HG03064 (cell line): ENCODE results near the gene U2AF2.

ENCODE experiments used
- ATAC-seq: cut with Tn5 transposase; IDR thresholded peaks from one replicate; pipeline ENCODE4 v1.9.1; 2021; ENCODE audit warnings: low read depth; ENCODE audit not compliant: unreplicated experiment

The U2AF2 gene

DNA sequence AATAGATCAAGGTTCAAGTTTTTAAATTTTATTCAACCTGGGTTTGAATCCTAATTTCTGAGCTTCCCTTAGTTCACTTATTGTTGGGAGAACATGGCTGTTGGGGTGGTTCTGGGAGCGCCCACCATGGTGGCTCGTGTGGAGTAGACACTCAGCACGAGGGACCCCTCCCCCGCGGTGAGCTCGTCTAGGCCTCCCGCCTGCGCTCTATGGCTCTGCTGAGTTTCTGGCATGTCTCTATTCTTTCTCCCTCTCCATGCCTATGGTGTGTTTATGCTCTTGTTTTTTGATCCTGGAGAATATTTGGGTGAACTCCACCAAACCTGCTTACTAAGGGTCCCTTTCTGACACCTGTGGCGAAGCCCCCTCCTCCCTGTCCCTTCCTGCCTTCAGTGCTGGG, 18.6 kb downstream of the U2AF2 start:
- no peak for ATAC-seq

DNA sequence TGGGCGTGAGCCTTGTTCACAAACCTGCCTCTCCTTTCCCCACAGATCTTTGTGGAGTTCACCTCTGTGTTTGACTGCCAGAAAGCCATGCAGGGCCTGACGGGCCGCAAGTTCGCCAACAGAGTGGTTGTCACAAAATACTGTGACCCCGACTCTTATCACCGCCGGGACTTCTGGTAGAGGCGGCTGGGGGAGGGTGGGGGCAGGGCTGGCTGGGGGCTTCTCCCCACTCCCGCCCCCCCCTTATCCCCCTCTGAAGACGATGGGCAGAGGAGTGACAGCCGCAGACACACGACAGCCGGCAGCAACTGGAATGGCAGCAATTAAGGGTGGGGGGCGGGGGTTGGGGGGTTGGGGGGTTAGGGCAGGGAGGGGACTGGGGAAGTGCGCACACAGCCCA, 19.1 kb downstream of the U2AF2 start:
- no peak for ATAC-seq

DNA sequence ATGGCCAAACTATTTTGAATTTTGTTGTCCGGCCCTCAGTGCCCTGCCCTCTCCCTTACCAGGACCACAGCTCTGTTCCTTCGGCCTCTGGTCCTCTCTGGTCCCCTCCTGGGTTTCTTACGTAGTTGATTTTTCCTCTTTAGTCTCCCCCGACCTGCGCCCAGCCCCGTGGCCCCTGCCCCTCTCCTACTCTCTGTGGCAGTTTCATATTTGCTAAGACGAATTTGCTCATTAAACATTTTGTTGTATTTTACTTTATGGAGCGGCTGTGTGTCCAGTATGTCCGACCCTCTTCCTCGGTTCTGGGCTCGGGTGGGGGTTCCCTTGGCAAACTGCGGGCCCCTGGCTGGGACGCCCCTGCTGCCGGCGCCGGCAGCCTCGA, 19.6 kb downstream of the U2AF2 start:
- ATAC-seq = peak; percentile 3

DNA sequence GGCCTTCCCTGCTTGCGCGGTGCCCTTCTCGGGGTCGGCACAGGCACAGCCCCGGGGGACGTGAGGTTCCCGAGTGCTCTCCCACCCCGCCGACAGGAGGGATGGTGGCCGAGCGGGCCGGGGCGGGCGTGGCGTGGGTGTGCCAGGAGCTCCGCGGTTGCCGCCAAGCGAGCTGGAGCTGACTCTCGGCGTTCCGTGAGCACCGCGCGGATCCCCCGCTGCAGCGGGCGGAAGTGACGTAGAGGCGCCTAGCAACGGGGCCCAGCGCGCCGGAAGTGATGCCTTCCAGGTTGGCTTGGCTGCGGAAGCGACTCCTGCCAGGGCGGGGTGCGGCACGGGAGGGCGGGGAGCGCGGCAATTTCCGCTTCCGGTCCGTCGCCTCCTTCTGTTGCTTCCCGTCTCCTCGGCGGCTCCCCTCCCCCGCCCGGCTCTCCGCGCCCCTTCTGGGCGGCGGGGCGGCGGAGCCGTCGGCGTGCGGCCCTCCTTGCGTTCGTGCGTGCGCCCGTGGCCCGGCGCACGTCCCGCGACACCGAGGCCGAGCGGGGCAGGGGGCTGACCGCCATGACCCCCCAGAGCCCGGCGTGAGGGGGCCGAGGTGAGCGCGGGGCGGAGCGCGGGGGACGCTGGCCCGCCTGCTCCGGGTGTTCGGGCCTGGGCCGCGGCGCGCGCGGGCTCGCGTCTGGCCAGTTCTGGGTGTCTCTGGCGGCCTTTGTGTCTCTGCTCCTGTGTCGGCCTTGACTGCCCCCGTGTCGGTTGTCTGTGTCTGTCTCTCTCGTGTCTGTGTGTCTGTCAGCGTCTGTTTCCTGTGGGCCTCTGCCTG, 20.2 kb downstream of the U2AF2 start, which contains the start of gene EPN1:
Gene EPN1 (plus strand): TSS at position 386 of the 820 bp plus-strand sequence. CDS start 3,402 bp downstream, outside the sequence.
- peak; percentile 53 for ATAC-seq

DNA sequence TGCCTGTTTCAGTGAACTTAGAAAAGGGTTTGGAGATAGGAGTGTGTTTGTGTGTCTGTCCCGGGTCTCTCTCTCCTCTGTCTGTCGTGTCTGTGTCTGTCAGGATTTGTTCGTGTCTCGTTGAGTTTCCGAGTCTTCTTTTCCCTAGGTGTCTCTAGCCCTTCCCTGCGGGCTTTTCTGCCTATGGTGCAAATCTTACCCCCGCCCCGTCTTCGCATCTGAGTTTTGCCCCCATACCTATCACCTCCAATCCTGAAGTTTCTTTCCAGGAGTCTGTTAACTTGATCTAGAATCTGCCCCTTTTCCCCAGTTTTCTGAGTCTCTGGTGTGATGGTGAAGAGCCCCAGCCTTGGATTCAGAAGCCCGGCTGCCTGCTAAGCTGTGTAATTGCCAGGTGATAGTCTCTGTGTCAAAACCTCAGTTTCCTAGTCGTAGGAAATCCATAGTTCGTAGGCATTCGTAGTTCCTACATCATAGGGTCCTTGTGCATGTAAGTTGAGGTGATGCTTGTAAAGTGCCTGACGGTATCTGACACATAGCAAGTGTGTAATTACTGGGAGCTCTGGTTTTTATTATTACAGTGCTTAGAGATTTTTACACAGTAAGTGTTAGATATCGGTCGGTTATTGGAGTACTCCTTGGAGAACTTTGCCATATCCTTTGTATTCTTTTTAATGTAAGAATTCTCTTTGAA, 21.0 kb downstream of the U2AF2 start:
- ATAC-seq = no peak

DNA sequence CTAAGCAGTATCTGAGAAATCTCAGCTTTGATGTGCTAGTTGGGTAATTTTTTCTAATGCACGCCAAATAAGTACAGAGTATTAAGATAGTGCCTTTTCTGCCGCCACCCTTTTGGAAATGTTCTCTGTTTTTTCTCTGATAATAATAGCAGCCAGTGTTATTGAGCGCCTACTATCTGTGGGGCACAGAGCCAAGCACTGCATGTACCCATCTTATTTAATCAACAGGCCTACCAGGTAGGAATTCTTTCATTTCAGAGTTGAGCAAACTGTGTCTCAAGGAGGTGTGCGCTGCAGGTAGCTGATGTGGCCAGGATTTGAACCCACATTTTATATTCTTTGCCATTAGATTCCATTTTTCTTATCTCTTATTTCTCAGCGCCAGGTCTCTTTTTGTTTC, 21.5 kb downstream of the U2AF2 start:
- no peak for ATAC-seq

DNA sequence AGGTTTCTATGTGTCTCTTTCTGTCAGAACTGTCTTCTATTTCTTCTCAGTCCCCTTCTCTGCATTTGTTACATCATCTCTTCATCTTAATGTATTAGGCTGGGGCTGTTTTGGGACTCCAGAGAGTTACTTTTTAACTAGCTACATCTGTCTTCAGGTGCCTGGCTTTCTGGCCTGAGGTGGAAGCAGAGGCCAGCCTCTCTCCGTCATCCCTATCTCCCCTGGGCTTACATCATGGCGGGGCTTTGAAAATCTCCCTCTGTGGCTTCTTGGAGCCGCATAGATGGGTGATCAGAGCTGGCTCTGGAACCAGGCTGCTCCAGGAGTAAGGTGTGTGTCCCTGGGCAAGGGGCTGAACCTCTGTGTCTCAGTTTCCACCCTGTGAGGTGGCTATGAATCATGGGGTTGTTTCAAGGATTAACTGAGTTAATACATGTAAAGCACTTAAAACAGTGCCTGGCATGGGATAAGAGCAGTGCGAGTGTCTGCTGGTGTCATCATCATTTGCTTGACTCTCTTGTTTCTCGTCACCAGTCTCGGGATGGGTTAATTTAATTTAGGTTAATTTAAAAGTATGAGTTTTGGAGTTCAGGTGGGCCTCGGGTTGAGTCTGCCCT, 22.2 kb downstream of the U2AF2 start:
- ATAC-seq = no peak

DNA sequence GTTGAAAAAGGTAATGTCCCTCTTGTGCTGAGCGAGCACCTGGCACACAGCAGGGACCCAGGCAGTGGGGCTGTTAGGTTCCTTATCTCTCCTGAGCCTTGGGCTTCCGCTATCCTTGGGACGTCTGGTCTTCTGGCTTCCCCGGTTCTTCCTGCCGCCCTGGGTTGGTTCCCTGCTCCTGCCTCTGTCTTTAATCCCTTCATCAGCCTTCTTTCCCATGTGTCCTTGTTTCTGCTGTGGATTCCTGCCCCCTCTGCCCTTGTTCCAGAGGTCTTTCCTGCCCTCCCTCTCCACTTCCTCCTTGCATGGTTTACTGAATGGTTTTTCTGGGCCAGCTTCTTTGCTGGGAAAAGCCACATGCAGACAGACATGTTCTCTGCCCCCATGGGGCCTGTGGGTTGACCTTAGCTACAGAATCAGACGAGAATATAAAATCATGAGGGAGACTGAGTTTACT, 22.8 kb downstream of the U2AF2 start:
- ATAC-seq = no peak

DNA sequence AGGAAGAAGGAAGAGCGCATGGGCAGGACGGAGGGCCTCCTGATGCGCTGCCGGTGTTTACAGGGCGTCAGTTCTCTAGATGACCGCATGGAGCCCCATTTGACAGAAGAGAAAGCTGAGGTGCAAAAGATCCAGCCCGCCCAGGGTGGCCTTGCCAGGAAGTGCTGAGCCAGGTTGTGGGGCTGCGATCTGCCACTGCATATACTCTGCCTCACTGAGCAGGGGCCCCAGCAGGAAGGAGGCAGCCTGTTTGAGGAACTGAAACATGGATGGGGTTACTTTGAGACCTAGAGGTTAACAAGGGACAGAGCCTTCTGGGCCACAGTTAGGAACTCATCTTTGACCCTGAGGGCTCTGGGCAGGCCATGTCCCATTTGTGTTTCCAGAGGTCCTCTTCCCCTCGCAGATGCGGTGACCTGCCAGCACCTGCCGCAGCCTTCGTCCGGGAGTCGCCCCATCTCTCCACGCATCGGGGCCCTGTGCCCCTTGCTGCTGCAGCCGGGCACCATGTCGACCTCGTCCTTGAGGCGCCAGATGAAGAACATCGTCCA, 23.4 kb downstream of the U2AF2 start:
- ATAC-seq = peak; percentile 57

DNA sequence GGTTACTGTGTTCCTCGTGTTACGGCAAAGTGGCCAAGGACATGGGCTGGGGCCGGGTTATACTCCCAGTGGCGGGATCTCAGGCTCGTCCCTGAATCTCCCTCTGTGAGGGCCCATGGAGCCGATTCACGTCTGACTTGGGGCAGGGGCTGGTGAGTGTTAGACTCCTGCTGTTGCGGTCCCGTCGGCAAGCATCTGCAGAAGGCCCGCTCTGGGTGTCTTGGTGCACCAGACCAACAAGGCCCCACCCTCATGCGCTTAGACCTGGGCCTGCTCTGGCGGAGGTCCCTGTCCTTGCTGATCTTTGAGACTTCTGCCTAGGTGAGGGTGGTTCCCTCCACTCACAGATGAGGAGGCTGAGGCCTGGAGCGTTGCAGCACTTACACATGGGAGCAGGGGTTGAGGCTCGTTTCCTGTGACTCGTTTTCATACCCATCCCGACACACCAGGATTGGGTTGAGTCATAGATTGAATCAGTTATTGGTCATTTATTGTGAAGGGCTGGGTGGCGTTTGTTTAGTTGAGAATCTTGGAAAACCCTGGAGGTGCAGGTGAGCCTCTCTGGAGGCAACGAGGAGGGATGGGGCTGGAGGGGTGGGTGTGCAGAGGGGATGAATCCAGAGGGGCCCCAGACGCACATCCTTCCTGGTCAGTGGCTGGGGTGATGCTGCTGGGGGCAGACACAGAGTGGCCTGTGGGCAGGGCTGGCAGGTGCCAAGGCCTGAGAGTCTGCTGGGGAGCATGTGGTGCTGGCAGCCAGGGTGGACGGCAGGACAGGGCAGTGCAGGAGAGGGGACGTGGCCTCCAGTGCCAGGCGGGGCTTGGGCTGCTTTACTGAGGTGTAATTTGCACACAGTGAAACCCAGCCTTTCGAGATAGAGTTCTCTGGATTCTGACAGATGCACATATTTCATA, 24.8 kb downstream of the U2AF2 start:
- ATAC-seq = no peak

DNA sequence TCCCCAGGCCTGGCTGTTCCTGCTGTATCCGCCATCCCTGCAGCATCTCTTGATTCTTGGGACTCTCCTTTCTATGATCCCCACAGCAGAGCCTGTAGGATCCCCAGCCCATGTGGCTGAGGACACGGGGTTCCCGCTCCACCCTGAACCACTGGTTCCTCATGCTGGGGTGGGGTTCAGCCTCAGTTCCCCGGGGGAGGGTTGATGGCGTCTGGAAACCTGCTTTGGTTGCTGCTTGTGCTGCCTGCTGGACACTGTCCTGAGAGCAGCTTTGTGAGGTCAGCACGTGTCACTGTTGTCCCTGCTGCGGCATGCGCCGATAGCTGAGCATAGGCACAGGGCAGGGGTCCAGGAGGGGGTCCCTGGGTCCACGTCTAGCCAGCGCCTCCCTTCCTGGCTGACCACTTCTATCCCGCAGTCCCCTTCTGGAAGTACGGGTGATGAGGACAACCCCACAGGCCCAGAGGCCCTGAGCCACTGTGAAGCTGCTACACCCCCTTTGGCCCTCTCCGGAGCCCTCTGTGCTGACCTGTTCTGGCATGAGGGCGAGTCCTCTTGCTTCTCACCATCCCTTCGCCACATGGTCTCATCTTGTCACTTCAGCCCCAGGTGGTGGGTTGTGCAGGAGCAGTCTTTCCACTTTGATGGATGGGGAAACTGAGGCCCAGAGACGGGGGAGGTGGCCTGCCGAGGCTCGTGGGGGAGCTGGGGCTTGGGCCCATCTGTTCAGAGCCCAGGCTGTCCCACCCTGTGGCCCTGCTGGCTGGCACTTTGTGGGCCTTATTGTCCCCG, 25.7 kb downstream of the U2AF2 start:
- no peak for ATAC-seq

DNA sequence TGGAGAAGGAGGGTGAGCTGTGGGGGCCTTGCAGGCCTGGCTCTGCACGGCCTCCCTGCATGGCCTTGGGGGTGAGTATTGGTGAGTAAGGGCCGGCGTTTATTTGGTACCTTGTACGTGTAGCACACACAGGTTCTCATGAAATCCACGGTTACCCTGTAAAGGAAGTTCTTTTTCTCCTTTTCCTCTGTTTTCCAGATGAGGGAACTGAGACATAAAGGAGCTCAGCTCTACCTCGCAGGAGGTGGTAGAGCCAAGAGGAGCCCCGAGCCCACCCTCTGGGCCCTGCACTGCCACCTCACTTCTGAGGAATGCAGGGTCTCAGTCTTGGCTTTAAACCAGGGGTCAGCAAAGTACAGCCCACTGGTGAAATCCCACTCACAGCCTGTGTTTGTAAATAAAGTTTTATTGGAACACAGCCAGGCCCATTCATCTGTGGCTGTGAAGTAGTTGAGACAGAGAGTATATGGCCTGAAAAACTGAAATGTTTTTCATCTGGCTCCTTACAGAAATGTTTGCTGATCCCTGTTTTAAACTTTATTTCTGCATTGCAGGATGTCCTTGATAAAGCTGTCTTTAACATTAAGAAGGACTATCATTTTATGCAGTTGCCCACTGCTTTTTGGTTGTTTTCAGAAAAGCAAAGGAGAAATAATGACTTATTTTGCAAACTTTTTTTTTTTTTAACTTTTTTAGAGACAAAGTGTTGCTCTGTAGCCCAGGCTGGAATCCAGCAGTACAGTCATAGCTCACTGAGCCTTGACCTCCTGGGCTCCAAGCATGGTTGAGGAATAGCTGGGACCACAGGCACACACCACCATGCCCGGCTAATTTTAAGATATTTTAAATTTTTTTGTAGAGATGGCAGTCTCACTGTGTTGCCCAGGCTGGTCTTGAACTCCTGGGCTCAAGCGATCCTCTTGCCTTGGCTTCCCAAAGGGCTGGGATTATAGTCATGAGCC, 26.6 kb downstream of the U2AF2 start:
- no peak for ATAC-seq

DNA sequence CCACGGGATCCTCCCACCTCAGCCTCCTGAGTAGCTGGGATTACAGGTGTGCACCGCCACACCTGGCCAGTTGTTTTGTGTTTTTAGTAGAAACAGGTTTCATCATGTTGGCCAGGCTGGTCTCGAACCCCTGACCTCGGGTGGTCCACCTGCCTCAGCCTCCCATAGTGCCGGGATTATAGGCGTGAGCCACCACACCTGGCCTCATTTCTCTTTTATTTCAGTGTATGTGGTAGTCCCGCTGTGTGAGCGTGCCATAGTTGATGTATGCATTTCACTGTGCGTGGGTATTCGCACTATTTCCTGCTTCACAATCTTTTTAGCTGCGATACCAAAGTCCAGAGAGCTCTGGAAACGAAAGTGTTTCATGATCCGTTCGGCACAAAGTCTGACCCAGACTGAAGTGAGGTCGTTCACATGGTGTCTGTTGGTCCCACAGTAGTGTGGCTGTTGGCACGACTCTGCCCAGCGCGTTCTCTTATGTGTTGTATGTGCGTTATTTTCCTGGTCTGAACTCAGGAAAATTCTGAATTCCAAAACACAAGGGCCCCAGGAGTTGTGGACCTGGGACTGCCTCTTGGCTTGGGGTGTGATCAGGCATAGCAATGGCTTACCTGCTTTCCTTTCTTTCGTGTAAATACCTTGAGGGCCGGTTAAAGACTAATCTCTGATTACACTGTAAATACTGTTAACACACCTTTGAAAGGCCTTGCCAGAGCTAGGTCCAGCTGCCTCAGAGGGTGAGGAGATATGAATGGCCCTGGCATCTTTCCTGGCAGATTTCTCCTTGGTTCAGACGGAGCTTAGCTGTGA, 28.8 kb downstream of the U2AF2 start:
- no peak for ATAC-seq

DNA sequence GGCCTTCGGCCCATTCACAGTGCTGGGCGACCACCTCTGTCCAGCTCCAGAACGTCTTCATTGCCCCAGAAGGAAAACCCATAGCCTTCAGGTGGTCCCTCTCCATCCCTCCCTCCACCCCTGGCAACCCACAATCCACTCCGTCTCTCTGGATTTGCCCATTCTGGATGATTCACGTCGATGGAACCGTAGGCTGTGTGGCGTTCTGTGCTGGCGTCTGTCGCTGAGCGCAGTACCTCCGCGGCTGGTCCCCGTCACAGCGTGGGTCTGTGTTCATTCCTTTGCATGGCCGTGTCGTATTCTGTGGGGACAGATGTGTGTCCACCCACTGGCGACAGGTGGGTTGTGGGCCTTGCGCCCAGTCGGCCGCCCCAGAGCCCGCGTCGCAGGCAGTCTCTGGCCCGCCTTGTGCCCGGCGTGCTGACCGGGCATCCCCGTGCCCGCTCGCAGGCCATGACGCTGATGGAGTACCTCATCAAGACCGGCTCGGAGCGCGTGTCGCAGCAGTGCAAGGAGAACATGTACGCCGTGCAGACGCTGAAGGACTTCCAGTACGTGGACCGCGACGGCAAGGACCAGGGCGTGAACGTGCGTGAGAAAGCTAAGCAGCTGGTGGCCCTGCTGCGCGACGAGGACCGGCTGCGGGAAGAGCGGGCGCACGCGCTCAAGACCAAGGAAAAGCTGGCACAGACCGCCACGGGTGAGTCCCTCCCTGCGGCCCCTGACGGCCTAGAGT, 30.3 kb downstream of the U2AF2 start:
- ATAC-seq = no peak

DNA sequence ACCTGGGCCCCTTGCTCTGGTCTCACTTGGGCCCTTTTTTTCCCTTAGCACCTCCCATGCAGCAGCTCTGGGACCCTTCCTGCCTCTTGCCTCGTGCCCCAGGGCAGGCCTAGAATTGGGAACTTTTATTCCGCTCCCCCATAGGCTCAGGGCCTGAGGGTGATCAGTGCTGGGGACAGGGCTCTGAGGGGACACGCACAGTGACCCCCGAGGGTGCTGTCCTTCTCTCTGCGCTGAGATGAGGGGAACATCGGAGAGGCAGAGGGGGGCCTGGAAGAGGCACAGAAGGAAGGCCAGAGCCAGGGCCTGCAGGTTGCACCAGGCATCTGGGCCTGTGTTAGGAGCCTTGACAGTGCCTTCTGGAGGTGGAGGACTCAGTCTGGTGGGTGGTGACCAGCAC, 30.9 kb downstream of the U2AF2 start:
- no peak for ATAC-seq

DNA sequence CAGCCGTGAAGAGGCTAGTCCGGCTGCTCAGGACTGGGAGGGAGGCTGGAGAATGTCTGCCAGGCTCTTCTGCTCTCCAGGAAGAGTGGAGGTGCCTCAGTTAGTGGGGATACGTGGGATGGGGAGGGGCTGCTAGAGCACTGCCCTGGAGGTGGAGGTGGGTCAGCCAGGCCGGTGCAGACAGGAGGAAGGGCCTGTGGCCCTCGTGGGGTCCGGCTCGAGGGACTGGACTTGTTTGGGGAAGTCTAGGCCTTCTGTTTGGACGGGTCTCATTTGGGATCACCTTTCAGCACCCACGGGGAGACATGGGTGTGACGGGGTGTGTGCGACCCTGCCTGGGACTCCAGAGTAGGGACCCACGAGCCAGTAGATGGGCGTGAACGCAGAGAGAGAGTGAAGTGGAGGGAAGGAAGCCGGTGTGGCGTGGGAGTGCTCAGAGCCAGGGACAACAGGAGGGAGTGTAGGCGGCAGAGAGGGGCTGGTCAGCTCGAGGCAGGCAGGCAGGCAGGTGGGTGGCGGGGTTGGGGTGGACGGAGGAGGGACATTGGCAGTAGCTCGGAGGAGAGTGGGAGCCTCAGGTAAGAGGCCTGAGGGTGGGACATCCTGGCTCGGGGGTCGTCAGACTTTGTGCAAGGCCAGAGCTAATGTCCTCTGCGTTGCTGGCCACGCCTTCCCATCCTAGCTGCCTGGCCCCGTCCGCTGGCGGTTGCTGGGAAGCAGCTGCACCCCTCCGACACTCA, 31.6 kb downstream of the U2AF2 start:
- no peak for ATAC-seq
